Measurements from ENCODE around the gene ABCF2. TPM values are rescaled to one million over a fixed set of nuclear protein-coding genes. Genes with fewer than 3 reads are reported as not detected.
A peak's percentile ranks its signal among the peaks of the same experiment; 100 is the strongest.

The ABCF2 gene
- total RNA-seq, 1 experiment from 2014 or later = 69.0 TPM

- Histone ChIP-seq H3K36me3 (ENCODE audit: insufficient read depth, low read length, poor library complexity, severe bottlenecking) (no peaks in the 10 kb centered on the region), H3K4me3 (ENCODE audit: low read depth, low read length, poor library complexity, severe bottlenecking) (no peak overlapping the region), H3K9me3 (ENCODE audit: low read depth, low read length, poor library complexity, severe bottlenecking) (no peaks in the 10 kb centered on the region), H3K27ac (ENCODE audit: low read depth, low read length, poor library complexity, severe bottlenecking) (no peak overlapping the region), H3K27me3 (replicated peaks; ENCODE audit: insufficient read depth, low read depth, low read length, poor library complexity) (no peaks in the 10 kb centered on the region), H3K4me1 (ENCODE audit: insufficient read depth, low read length, poor library complexity, severe bottlenecking) (peaks cover 23% of the 10 kb centered on the region)
- CTCF ChIA-PET = interaction anchor here (0.7 kb wide), 1 partner anchor 28 kb away, joined by 6 read pairs; the partner anchor contains the start of gene ABCF2
- POLR2A ChIA-PET (ENCODE audit: low non-redundant PET) = no interaction called here
- intact Hi-C loops (cut with micrococcal nuclease; ENCODE audit: unreplicated experiment) = no loop called here
- TF ChIP-seq EZH2 (IDR thresholded peaks at IDR 0.05; ENCODE audit: borderline replicate concordance, low read depth, low read length, poor library complexity, severe bottlenecking) (no peak), CTCF (conservative IDR thresholded peaks at IDR 0.05; ENCODE audit: low read depth, low read length) (no peak)
- no TSS peak for BruUV-seq (replicated peaks)
- DNase-seq (ENCODE audit: low spot score) = no peak
Measured at GRCh38 chr7:151254851-151255250, 27.8 kb upstream of the ABCF2 start.

GRCh38 chr7:151254316-151254715 is 27.3 kb upstream of the ABCF2 start:
- ChIA-PET CTCF (no interaction called here), POLR2A (ENCODE audit: low non-redundant PET) (no interaction called here)
- Histone ChIP-seq H3K27me3 (replicated peaks; ENCODE audit: insufficient read depth, low read depth, low read length, poor library complexity) (no peaks in the 10 kb centered on the region), H3K27ac (ENCODE audit: low read depth, low read length, poor library complexity, severe bottlenecking) (no peak overlapping the region), H3K4me1 (ENCODE audit: insufficient read depth, low read length, poor library complexity, severe bottlenecking) (peaks cover 28% of the 10 kb centered on the region), H3K9me3 (ENCODE audit: low read depth, low read length, poor library complexity, severe bottlenecking) (no peaks in the 10 kb centered on the region), H3K4me3 (ENCODE audit: low read depth, low read length, poor library complexity, severe bottlenecking) (no peak overlapping the region), H3K36me3 (ENCODE audit: insufficient read depth, low read length, poor library complexity, severe bottlenecking) (no peaks in the 10 kb centered on the region)
- BruUV-seq (replicated peaks) = no TSS peak
- TF ChIP-seq CTCF (conservative IDR thresholded peaks at IDR 0.05; ENCODE audit: low read depth, low read length) (no peak), EZH2 (IDR thresholded peaks at IDR 0.05; ENCODE audit: borderline replicate concordance, low read depth, low read length, poor library complexity, severe bottlenecking) (no peak)
- no peak for DNase-seq (ENCODE audit: low spot score)
- intact Hi-C loops (cut with micrococcal nuclease; ENCODE audit: unreplicated experiment) = no loop called here

- Histone ChIP-seq H3K36me3 (ENCODE audit: insufficient read depth, low read length, poor library complexity, severe bottlenecking) (no peaks in the 10 kb centered on the region), H3K9me3 (ENCODE audit: low read depth, low read length, poor library complexity, severe bottlenecking) (no peaks in the 10 kb centered on the region), H3K4me3 (ENCODE audit: low read depth, low read length, poor library complexity, severe bottlenecking) (no peak overlapping the region), H3K27ac (ENCODE audit: low read depth, low read length, poor library complexity, severe bottlenecking) (peak overlapping the region; percentile 80), H3K27me3 (replicated peaks; ENCODE audit: insufficient read depth, low read depth, low read length, poor library complexity) (no peaks in the 10 kb centered on the region), H3K4me1 (ENCODE audit: insufficient read depth, low read length, poor library complexity, severe bottlenecking) (peaks cover 34% of the 10 kb centered on the region)
- BruUV-seq (replicated peaks) = no TSS peak
- intact Hi-C loops (cut with micrococcal nuclease; ENCODE audit: unreplicated experiment) = no loop called here
- CTCF ChIA-PET = no interaction called here
- TF ChIP-seq EZH2 (IDR thresholded peaks at IDR 0.05; ENCODE audit: borderline replicate concordance, low read depth, low read length, poor library complexity, severe bottlenecking) (no peak), CTCF (conservative IDR thresholded peaks at IDR 0.05; ENCODE audit: low read depth, low read length) (no peak)
- POLR2A ChIA-PET (ENCODE audit: low non-redundant PET) = no interaction called here
- DNase-seq (ENCODE audit: low spot score) = no peak
Measured at GRCh38 chr7:151252961-151253711, 26.1 kb upstream of the ABCF2 start.

Data from A673 (cell line).